ENCODE data around the gene POLR2H. TPM values are rescaled to one million over a fixed set of nuclear protein-coding genes. Genes with fewer than 3 reads are reported as not detected.

The POLR2H gene
- total and polyA plus RNA-seq, 3 donors from 2014 or later = 65.0 to 76.4 (median 72.2) TPM

DNA sequence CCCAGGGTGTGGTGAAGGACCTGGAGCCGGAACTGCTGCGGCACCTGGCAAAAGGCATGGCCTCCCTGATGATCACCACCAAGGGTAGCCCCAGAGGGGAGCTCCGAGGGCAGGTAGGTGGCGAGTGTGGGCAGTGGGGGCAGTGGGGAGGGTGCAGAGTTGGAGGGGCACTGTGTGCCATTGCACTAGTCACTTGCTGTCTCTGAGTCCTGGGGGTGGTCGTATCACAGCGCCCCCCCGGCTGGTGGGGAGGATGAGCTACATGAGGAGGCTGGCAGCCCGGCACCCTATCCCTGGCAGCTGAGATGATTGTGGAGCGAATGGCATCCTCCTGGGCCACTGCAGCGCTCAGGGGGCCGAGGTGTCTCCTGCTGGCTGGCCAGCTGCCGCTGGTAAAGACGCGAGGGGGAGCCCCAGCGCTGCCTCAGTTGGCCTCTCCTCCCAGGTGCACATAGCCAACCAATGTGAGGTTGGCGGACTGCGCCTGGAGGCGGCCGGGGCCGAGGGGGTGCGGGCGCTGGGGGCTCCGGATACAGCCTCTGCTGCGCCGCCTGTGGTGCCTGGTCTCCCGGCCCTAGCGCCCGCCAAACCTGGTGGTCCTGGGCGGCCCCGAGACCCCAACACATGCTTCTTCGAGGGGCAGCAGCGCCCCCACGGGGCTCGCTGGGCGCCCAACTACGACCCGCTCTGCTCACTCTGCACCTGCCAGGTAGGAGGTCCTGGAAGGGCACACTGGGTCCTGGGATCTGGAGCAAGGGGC is 24.7 kb downstream of the POLR2H start:
- WGBS, 2 donors = 81 to 86% methylated on average over 7 to 37 of the region's 37 CpGs
- Histone ChIP-seq H3K4me1 (no peaks in the 10 kb centered on the region), H3K9me3 (no peaks in the 10 kb centered on the region), H3K27ac (no peak overlapping the region), H3K36me3 (ENCODE audit: low read depth, missing control alignments) (no peaks in the 10 kb centered on the region), H3K27me3 (no peaks in the 10 kb centered on the region), H3K4me3 (no peak overlapping the region)
- no peak for DNase-seq
- no peak for TF ChIP-seq POLR2A (IDR thresholded peaks at IDR 0.05)
- TF ChIP-seq, protein P1, sequence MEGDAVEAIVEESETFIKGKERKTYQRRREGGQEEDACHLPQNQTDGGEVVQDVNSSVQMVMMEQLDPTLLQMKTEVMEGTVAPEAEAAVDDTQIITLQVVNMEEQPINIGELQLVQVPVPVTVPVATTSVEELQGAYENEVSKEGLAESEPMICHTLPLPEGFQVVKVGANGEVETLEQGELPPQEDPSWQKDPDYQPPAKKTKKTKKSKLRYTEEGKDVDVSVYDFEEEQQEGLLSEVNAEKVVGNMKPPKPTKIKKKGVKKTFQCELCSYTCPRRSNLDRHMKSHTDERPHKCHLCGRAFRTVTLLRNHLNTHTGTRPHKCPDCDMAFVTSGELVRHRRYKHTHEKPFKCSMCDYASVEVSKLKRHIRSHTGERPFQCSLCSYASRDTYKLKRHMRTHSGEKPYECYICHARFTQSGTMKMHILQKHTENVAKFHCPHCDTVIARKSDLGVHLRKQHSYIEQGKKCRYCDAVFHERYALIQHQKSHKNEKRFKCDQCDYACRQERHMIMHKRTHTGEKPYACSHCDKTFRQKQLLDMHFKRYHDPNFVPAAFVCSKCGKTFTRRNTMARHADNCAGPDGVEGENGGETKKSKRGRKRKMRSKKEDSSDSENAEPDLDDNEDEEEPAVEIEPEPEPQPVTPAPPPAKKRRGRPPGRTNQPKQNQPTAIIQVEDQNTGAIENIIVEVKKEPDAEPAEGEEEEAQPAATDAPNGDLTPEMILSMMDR (IDR thresholded peaks at IDR 0.05) = no peak
- intact Hi-C loops (cut with DNase I; ENCODE audit: low total_unique reads) = no loop called here

DNA sequence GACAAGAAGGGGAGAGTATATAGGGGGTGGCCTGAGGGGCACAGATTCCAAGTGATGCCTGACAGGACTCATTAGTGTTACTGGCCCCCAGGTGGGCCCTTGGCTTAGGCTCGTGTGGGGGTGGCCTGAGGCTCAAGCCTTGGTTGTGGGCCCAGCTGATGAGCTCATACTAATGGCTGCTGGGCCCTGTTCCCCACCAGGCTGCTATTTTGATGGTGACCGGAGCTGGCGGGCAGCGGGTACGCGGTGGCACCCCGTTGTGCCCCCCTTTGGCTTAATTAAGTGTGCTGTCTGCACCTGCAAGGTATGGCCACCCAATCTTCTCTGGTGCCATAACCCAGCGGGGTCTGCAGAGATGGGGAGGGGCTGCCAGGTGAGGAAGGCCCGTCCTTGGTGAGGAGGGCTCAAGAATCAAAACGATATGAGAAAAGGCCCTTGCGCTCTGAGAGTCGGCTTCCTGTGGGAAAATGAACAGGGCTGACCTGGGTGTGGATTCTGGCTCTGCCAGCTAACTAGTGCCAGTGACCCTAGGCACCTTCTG is 25.7 kb downstream of the POLR2H start:
- no peaks in the 10 kb centered on the region for H3K27me3 ChIP-seq
- WGBS, 2 donors = 93 to 97% methylated on average over 6 to 12 of the region's 12 CpGs
- no peak for DNase-seq
- no peak overlapping the region for H3K27ac ChIP-seq
- H3K9me3 ChIP-seq = no peaks in the 10 kb centered on the region
- intact Hi-C loops (cut with DNase I; ENCODE audit: low total_unique reads) = no loop called here
- no peaks in the 10 kb centered on the region for H3K36me3 ChIP-seq (ENCODE audit: low read depth, missing control alignments)
- TF ChIP-seq, protein P1 (IDR thresholded peaks at IDR 0.05) = no peak
- no peak for TF ChIP-seq POLR2A (IDR thresholded peaks at IDR 0.05)
- H3K4me1 ChIP-seq = no peaks in the 10 kb centered on the region
- no peak overlapping the region for H3K4me3 ChIP-seq

DNA sequence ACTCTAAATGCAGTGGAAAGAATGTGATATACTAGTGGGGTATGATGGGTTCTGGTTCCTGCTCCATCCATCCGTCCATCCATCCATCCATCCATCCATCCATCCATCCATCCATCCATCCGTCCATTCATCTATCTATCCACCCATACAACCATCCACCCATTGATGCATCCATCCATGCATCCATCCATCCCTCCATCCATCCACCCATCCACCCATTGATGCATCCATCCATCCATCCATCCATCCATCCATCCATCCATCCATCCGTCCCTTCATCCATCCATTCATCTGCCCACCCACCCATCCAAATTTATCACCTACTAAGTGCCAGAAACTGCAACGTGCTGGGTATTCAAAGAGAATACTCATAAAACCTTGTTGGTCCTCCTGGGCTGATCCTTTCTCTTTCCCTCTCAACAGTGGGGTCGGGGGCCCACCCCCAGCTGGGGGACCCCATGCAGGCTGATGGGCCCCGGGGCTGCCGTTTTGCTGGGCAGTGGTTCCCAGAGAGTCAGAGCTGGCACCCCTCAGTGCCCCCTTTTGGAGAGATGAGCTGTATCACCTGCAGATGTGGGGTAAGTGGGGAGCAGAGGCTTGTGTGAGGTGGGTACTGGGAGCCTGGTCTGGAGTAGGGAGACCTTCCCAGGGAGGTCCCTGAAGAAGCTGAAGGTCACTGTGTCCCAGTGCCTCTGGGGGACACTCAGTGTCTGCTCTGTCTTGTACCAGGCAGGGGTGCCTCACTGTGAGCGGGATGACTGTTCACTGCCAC is 26.8 kb downstream of the POLR2H start:
- Histone ChIP-seq H3K4me1 (no peaks in the 10 kb centered on the region), H3K27me3 (no peaks in the 10 kb centered on the region), H3K4me3 (no peak overlapping the region), H3K36me3 (ENCODE audit: low read depth, missing control alignments) (no peaks in the 10 kb centered on the region), H3K27ac (no peak overlapping the region), H3K9me3 (no peaks in the 10 kb centered on the region)
- TF ChIP-seq POLR2A (IDR thresholded peaks at IDR 0.05) = no peak
- TF ChIP-seq, protein P1 (IDR thresholded peaks at IDR 0.05) = no peak
- intact Hi-C loops (cut with DNase I; ENCODE audit: low total_unique reads) = no loop called here
- no peak for DNase-seq
- 74 to 83% methylated on average over 8 of the region's 8 CpGs for WGBS, 2 donors

DNA sequence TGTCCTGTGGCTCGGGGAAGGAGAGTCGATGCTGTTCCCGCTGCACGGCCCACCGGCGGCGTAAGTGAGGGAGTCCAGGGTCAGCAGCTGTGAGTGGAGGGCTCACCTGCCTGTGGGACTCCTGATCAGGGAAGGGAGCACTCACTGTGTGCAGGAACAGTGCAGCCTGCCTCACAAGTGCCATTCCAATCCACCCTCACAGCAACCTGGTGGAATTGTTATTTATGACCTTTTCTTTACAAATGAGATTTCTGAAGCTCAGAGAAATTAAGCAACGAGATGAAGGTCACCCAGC is 27.4 kb downstream of the POLR2H start:
- WGBS, 2 donors = 78 to 80% methylated on average over 1 to 8 of the region's 8 CpGs
- H3K36me3 ChIP-seq (ENCODE audit: low read depth, missing control alignments) = no peaks in the 10 kb centered on the region

More for the DNA sequence above, 27.4 kb downstream of the POLR2H start:
- TF ChIP-seq, protein P1 (IDR thresholded peaks at IDR 0.05) = no peak
- TF ChIP-seq POLR2A (IDR thresholded peaks at IDR 0.05) = no peak
- Histone ChIP-seq H3K27ac (no peak overlapping the region), H3K27me3 (no peaks in the 10 kb centered on the region), H3K4me3 (no peak overlapping the region), H3K4me1 (no peaks in the 10 kb centered on the region), H3K9me3 (no peaks in the 10 kb centered on the region)
- no peak for DNase-seq
- intact Hi-C loops (cut with DNase I; ENCODE audit: low total_unique reads) = no loop called here
